ENCODE measurements around the gene GSG1L2.

DNA sequence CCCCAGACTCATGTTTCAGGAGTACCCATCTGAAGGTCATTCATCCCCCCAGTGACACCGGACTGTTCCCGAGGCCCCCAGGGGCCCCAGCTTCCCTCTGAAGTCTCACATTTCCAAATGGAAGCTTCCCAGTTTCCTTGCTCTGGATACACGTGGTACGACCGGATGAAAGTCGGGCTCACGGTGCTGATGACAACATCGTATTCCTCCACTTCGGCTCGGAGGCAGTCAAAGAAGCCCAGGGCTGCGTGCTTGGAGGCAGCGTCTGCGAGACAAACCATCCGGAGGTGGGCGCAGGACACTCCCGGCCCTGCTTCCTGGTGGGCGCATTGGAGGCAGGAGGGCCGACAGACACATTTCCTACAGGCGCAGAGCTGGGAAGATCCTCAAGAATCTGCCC lies 49.2 kb downstream of the GSG1L2 start:
- TF ChIP-seq, protein P1, sequence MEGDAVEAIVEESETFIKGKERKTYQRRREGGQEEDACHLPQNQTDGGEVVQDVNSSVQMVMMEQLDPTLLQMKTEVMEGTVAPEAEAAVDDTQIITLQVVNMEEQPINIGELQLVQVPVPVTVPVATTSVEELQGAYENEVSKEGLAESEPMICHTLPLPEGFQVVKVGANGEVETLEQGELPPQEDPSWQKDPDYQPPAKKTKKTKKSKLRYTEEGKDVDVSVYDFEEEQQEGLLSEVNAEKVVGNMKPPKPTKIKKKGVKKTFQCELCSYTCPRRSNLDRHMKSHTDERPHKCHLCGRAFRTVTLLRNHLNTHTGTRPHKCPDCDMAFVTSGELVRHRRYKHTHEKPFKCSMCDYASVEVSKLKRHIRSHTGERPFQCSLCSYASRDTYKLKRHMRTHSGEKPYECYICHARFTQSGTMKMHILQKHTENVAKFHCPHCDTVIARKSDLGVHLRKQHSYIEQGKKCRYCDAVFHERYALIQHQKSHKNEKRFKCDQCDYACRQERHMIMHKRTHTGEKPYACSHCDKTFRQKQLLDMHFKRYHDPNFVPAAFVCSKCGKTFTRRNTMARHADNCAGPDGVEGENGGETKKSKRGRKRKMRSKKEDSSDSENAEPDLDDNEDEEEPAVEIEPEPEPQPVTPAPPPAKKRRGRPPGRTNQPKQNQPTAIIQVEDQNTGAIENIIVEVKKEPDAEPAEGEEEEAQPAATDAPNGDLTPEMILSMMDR (IDR thresholded peaks at IDR 0.05; ENCODE audit: extremely low read depth in 1 of 2, insufficient read depth in 1 of 2, low read depth in 1 of 2, low read length in 2 of 2): no peak
- TF ChIP-seq MYC (IDR thresholded peaks at IDR 0.05; ENCODE audit: low read depth, low read length) (no peak), FOS (IDR thresholded peaks at IDR 0.05; ENCODE audit: borderline replicate concordance, insufficient read depth, low read length) (no peak), POLR2AphosphoS5 (IDR thresholded peaks at IDR 0.05; ENCODE audit: insufficient read depth, low read depth, low read length) (no peak), POLR2A (IDR thresholded peaks at IDR 0.05; ENCODE audit: low read depth, low read length) (no peak), EZH2 (IDR thresholded peaks at IDR 0.05; ENCODE audit: borderline replicate concordance, low read depth, low read length, severe bottlenecking) (no peak), JUN (IDR thresholded peaks at IDR 0.05; ENCODE audit: borderline replicate concordance, insufficient read depth, insufficient read length, low read depth) (no peak), GATA2 (IDR thresholded peaks at IDR 0.05; ENCODE audit: insufficient read depth, insufficient read length, low read depth, low read length) (no peak)
- TF ChIP-seq, protein P2, sequence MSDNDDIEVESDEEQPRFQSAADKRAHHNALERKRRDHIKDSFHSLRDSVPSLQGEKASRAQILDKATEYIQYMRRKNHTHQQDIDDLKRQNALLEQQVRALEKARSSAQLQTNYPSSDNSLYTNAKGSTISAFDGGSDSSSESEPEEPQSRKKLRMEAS (IDR thresholded peaks at IDR 0.05; ENCODE audit: insufficient read depth, insufficient read length): no peak
